ENCODE results near the gene SPAG16.

DNA sequence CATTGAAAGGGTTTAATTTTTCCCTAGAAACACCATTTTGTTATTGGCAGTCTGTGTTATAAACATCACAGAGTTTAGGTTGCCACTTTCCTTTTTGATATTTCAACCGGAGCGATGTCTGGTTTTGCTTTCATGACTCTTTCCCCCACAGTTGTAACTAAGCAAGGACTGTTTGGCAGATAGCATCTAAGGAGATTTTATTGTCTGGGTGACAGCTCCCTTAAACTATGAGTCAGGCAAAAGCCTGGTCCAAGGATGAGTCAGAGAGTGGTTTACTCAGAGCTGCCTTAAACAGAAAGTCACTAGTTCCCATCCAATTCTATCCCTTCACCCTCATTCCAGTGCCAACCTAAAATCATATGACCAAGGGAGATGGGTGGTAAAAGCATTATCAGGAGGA lies 785.0 kb downstream of the SPAG16 start:
- TF ChIP-seq, protein P1, sequence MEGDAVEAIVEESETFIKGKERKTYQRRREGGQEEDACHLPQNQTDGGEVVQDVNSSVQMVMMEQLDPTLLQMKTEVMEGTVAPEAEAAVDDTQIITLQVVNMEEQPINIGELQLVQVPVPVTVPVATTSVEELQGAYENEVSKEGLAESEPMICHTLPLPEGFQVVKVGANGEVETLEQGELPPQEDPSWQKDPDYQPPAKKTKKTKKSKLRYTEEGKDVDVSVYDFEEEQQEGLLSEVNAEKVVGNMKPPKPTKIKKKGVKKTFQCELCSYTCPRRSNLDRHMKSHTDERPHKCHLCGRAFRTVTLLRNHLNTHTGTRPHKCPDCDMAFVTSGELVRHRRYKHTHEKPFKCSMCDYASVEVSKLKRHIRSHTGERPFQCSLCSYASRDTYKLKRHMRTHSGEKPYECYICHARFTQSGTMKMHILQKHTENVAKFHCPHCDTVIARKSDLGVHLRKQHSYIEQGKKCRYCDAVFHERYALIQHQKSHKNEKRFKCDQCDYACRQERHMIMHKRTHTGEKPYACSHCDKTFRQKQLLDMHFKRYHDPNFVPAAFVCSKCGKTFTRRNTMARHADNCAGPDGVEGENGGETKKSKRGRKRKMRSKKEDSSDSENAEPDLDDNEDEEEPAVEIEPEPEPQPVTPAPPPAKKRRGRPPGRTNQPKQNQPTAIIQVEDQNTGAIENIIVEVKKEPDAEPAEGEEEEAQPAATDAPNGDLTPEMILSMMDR (IDR thresholded peaks at IDR 0.05): no peak
- no peak for TF ChIP-seq POLR2A (IDR thresholded peaks at IDR 0.05)
